T-helper 1 cell (primary cell): ENCODE measurements around the gene SPOCD1.
A peak's percentile ranks its signal among the peaks of the same experiment; 100 is the strongest.

Experiments used
- DNase-seq, 5 donors: peaks; one replicate each; pipeline ENCODE4 v3.0.0-alpha.2; 2012 to 2020

The SPOCD1 gene

GRCh38 chr1:31799895-31800673, 15.7 kb downstream of the SPOCD1 start:
- DNase-seq: no peak

- DNase-seq: no peak
These were observed 16.5 kb downstream of the SPOCD1 start for GRCh38 chr1:31799196-31799894.

- peak in 1 of 5 donors; percentile 21 for DNase-seq
These were observed 17.2 kb downstream of the SPOCD1 start for GRCh38 chr1:31798433-31799195.

GRCh38 chr1:31798086-31798432, 17.8 kb downstream of the SPOCD1 start:
- no peak for DNase-seq

- no peak for DNase-seq
These were observed 18.6 kb downstream of the SPOCD1 start for GRCh38 chr1:31797216-31797615.

GRCh38 chr1:31796707-31797106, 19.1 kb downstream of the SPOCD1 start:
- no peak for DNase-seq

GRCh38 chr1:31795801-31796621, 19.8 kb downstream of the SPOCD1 start:
- DNase-seq: no peak

- DNase-seq: no peak
These were observed 20.6 kb downstream of the SPOCD1 start for GRCh38 chr1:31795096-31795675.

GRCh38 chr1:31793586-31794285, 22.1 kb downstream of the SPOCD1 start:
- DNase-seq: peak in 1 of 5 donors; percentile 10

- peak in 1 of 5 donors; percentile 10 for DNase-seq
These were observed 22.7 kb downstream of the SPOCD1 start for GRCh38 chr1:31793086-31793485.

GRCh38 chr1:31792541-31792940, 23.3 kb downstream of the SPOCD1 start:
- DNase-seq: peak in 1 of 5 donors; percentile 5

- peak in 1 of 5 donors; percentile 6 for DNase-seq
These were observed 23.7 kb downstream of the SPOCD1 start for GRCh38 chr1:31792116-31792515.

GRCh38 chr1:31791131-31791858, 24.5 kb downstream of the SPOCD1 start:
- DNase-seq: no peak

GRCh38 chr1:31790641-31791091, 25.2 kb downstream of the SPOCD1 start:
- no peak for DNase-seq

GRCh38 chr1:31790140-31790539, 25.7 kb downstream of the SPOCD1 start:
- DNase-seq: no peak

GRCh38 chr1:31789259-31790065, 26.4 kb downstream of the SPOCD1 start:
- DNase-seq: peak; percentile 84 to 92 (median 89)

- no peak for DNase-seq
These were observed 27.0 kb downstream of the SPOCD1 start for GRCh38 chr1:31788825-31789256.

- peak; percentile 75 to 90 (median 83) for DNase-seq
These were observed 27.5 kb downstream of the SPOCD1 start for GRCh38 chr1:31788138-31788824.

- DNase-seq: no peak
These were observed 28.1 kb downstream of the SPOCD1 start for GRCh38 chr1:31787786-31788137.
